Measurements from ENCODE around the gene TP53AIP1. TPM values are rescaled to one million over a fixed set of nuclear protein-coding genes. Genes with fewer than 3 reads are reported as not detected.

The TP53AIP1 gene
- total and polyA plus RNA-seq, 2 experiments from 2014 or later = 0.07 TPM; not detected in 1

DNA sequence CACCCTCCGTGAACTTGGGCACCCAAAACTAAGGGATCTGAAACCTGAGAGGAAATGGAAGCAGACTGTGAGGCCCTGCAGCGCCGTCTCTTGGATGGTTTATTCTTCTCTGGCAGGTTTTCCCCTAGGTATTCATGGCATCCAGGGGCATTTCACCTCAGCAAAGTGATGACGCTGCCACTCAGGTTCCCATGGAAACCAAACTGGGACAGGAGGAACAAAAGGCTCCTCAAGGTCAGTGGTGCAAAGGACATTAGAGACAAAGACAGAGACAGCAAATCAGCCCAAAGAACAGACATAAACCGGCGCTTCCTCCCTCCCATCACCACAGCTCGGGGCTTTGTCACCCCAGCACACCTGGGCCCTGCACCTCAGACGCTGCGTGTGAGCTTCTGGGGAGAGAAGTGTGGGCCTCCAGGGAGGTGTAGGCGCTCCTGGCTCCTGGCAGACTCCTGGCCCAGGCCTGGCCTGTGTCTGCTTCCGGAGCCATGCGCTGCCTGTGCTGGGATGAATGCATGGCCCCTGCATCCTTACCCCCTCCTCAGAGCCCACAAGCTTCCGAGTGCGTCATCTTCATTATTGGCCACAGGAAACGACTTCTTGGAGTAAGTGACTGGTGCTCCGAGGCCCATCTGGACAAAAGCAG lies 5.9 kb downstream of the TP53AIP1 start (continued):
- TF ChIP-seq CTCF (conservative IDR thresholded peaks at IDR 0.05; ENCODE audit: low read depth in 2 of 2) (peak in 1 of 2 experiments; percentile 45; a peak in 2 of 4 replicates), CREB1 (CRISPR knock-in tag; IDR thresholded peaks at IDR 0.05; ENCODE audit: low read depth) (peak; percentile 70), EZH2phosphoT487 (IDR thresholded peaks at IDR 0.05; ENCODE audit: unreplicated experiment) (no peak)

DNA sequence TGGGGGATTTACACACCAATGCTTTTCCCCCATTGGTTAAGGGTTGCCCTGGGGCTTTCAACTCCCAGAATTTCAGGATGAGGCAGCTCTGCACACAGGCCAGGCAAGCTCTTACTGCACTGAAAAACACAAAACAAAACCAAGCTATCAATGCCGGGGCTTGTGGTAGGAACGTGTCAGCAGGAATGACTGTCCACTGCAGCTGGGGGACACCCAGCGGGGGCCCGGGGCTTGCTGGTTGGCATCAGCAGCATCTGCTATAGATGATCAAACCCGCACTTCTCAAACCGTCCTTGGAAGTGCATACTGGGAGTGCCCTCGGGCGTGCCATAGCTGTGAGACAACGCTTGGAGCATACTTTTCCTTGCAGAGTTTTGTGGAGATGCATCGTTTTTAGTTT lies 7.7 kb downstream of the TP53AIP1 start:
- H3K4me1 Mint-ChIP-seq = peaks cover 26% of the 10 kb centered on the region
- H3K9me2 ChIP-seq (ENCODE audit: insufficient read depth) = no peaks in the 10 kb centered on the region
- no peak overlapping the region for H3K27ac ChIP-seq (ENCODE audit: low read depth)
- no peaks in the 10 kb centered on the region for H3K36me3 ChIP-seq (ENCODE audit: insufficient read depth)
- H3K4me1 ChIP-seq (ENCODE audit: insufficient read depth) = peaks cover 10% of the 10 kb centered on the region
- DNase-seq (ENCODE audit: low spot score) = no peak
- H3K79me2 ChIP-seq (replicated peaks; ENCODE audit: insufficient read depth) = no peaks in the 10 kb centered on the region
- H3K4me3 Mint-ChIP-seq = no peak overlapping the region
- no peak for ATAC-seq
- H3K4me3 ChIP-seq = no peak overlapping the region
- H3K36me3 Mint-ChIP-seq (ENCODE audit: low read depth) = no peaks in the 10 kb centered on the region
- no peaks in the 10 kb centered on the region for H4K20me1 ChIP-seq (replicated peaks; ENCODE audit: insufficient read depth)
- TF ChIP-seq EZH2 (IDR thresholded peaks at IDR 0.05; ENCODE audit: low read depth, unreplicated experiment) = no peak
- no peak for TF ChIP-seq POLR2AphosphoS5 (IDR thresholded peaks at IDR 0.05; ENCODE audit: low read depth)
- H3K27me3 Mint-ChIP-seq (ENCODE audit: insufficient read depth, low read depth, poor library complexity) = peaks cover 25% of the 10 kb centered on the region
- no peaks in the 10 kb centered on the region; the same call in 2 of the 3 replicates for H3K9me3 Mint-ChIP-seq
- no peak overlapping the region for H2AFZ ChIP-seq
- no peak overlapping the region for H3K27ac Mint-ChIP-seq
- H3K4me2 ChIP-seq = no peak overlapping the region
- H3K27me3 ChIP-seq (ENCODE audit: insufficient read depth) = peaks cover 11% of the 10 kb centered on the region; the same call in 1 of the 2 replicates
- no peaks in the 10 kb centered on the region for H3F3A ChIP-seq (replicated peaks; ENCODE audit: low read depth)

DNA sequence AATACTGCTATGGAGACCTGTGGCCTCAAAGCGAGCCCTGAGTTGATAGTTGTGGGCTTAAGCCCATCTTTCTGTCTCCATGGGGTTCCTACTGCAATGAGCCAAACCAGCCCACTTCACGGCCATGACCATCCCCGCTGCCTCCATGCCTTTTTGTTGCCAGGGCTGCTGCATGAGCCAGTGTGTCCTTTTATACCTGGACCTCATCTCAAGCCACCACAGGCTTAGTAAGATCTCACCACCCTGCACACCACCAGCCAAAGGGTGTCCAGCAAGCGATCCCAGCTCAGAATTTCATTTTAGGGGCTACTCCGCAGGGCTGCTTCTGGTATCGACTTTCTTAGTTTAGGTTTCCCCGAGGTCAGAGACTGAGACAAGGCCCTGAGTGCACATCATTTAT lies 8.3 kb downstream of the TP53AIP1 start:
- Histone ChIP-seq H3K79me2 (replicated peaks; ENCODE audit: insufficient read depth) (no peaks in the 10 kb centered on the region), H3K4me1 (ENCODE audit: insufficient read depth) (peaks cover 16% of the 10 kb centered on the region), H3K27me3 (ENCODE audit: insufficient read depth) (peaks cover 17% of the 10 kb centered on the region; the same call in 1 of the 2 replicates), H4K20me1 (replicated peaks; ENCODE audit: insufficient read depth) (no peaks in the 10 kb centered on the region), H3F3A (replicated peaks; ENCODE audit: low read depth) (no peaks in the 10 kb centered on the region), H3K27ac (ENCODE audit: low read depth) (no peak overlapping the region), H3K9me2 (ENCODE audit: insufficient read depth) (no peaks in the 10 kb centered on the region), H3K4me3 (no peak overlapping the region), H2AFZ (no peak overlapping the region), H3K4me2 (no peak overlapping the region), H3K36me3 (ENCODE audit: insufficient read depth) (no peaks in the 10 kb centered on the region)
- H3K9me3 Mint-ChIP-seq = no peaks in the 10 kb centered on the region; the same call in 2 of the 3 replicates
- ATAC-seq = no peak
- no peaks in the 10 kb centered on the region for H3K36me3 Mint-ChIP-seq (ENCODE audit: low read depth)
- no peak overlapping the region for H3K27ac Mint-ChIP-seq
- DNase-seq (ENCODE audit: low spot score) = no peak
- H3K27me3 Mint-ChIP-seq (ENCODE audit: insufficient read depth, low read depth, poor library complexity) = peaks cover 30% of the 10 kb centered on the region
- H3K4me1 Mint-ChIP-seq = peaks cover 32% of the 10 kb centered on the region
- TF ChIP-seq CREB1 (CRISPR knock-in tag; IDR thresholded peaks at IDR 0.05; ENCODE audit: low read depth) (no peak), ZNF331 (CRISPR knock-in tag; IDR thresholded peaks at IDR 0.05; ENCODE audit: low read depth) (no peak), EZH2 (IDR thresholded peaks at IDR 0.05; ENCODE audit: low read depth, unreplicated experiment) (no peak), ETS1 (IDR thresholded peaks at IDR 0.05) (no peak), JUNB (IDR thresholded peaks at IDR 0.05; ENCODE audit: unreplicated experiment) (no peak), CTCF (conservative IDR thresholded peaks at IDR 0.05; ENCODE audit: low read depth in 2 of 2) (no peak), EZH2phosphoT487 (IDR thresholded peaks at IDR 0.05; ENCODE audit: unreplicated experiment) (no peak), STAT1 (IDR thresholded peaks at IDR 0.05; ENCODE audit: unreplicated experiment) (no peak), POLR2AphosphoS5 (IDR thresholded peaks at IDR 0.05; ENCODE audit: low read depth) (no peak)
- TF ChIP-seq, protein P1, sequence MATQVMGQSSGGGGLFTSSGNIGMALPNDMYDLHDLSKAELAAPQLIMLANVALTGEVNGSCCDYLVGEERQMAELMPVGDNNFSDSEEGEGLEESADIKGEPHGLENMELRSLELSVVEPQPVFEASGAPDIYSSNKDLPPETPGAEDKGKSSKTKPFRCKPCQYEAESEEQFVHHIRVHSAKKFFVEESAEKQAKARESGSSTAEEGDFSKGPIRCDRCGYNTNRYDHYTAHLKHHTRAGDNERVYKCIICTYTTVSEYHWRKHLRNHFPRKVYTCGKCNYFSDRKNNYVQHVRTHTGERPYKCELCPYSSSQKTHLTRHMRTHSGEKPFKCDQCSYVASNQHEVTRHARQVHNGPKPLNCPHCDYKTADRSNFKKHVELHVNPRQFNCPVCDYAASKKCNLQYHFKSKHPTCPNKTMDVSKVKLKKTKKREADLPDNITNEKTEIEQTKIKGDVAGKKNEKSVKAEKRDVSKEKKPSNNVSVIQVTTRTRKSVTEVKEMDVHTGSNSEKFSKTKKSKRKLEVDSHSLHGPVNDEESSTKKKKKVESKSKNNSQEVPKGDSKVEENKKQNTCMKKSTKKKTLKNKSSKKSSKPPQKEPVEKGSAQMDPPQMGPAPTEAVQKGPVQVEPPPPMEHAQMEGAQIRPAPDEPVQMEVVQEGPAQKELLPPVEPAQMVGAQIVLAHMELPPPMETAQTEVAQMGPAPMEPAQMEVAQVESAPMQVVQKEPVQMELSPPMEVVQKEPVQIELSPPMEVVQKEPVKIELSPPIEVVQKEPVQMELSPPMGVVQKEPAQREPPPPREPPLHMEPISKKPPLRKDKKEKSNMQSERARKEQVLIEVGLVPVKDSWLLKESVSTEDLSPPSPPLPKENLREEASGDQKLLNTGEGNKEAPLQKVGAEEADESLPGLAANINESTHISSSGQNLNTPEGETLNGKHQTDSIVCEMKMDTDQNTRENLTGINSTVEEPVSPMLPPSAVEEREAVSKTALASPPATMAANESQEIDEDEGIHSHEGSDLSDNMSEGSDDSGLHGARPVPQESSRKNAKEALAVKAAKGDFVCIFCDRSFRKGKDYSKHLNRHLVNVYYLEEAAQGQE (IDR thresholded peaks at IDR 0.05; ENCODE audit: unreplicated experiment) = no peak
- no peak overlapping the region for H3K4me3 Mint-ChIP-seq

Measured in GM23338 (cell line).